Limb (tissue), 2 donors: ENCODE measurements around the gene SLC7A8.
A peak's percentile ranks its signal among the peaks of the same experiment; 100 is the strongest.

Experiments used
- DNase-seq, 2 donors: peaks; one replicate each; pipeline ENCODE4 v3.0.0-alpha.2; 2016; ENCODE audit errors: extremely low spot score in 2 of 2

The SLC7A8 gene

DNA sequence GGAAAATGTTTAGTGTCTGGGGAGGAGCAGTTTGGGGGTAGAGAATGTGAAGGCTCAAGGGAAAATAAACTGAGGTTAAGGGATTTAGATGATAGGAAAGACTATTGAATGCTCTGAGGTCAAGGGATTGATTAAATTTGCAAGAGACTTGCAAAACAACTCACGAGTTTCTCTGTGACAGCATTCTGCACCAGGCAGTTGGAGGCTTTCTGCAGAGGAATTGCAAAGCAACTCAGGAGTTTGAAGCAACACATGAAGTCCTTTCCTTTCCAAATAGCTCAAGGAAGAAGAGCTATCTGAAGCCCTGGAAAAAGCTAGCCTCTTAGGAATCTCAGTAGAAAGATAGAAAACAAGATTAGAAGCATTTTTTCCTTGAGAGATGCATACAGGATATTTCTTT is 23.9 kb downstream of the SLC7A8 start:
- no peak for DNase-seq

GRCh38 chr14:23158779-23159178 is 24.7 kb downstream of the SLC7A8 start:
- DNase-seq, result no peak

GRCh38 chr14:23154964-23155587 is 28.4 kb downstream of the SLC7A8 start:
- DNase-seq, result peak; percentile 60 to 71

- peak; percentile 77 to 81 for DNase-seq
These were observed 29.3 kb downstream of the SLC7A8 start for GRCh38 chr14:23153851-23154796.

GRCh38 chr14:23151342-23151741 is 32.1 kb downstream of the SLC7A8 start:
- DNase-seq, result no peak

DNA sequence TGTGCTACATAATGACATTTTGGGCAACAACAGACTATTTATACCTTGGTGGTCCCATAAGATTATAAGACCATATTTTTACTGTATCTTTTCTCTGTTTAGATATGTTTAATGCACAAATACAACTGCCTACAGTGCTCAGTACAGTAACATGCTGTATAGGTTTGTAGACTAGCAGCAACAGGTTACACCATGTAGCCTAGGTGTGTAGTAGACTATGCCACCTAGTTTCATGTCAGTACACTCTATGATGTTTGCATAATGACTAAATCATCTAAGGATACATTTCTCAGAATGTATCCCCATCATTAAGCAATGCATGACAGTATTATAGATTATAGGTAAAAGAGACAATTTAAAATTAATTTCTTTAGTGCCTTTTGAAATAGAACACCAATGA is 33.7 kb downstream of the SLC7A8 start:
- DNase-seq, result no peak

DNA sequence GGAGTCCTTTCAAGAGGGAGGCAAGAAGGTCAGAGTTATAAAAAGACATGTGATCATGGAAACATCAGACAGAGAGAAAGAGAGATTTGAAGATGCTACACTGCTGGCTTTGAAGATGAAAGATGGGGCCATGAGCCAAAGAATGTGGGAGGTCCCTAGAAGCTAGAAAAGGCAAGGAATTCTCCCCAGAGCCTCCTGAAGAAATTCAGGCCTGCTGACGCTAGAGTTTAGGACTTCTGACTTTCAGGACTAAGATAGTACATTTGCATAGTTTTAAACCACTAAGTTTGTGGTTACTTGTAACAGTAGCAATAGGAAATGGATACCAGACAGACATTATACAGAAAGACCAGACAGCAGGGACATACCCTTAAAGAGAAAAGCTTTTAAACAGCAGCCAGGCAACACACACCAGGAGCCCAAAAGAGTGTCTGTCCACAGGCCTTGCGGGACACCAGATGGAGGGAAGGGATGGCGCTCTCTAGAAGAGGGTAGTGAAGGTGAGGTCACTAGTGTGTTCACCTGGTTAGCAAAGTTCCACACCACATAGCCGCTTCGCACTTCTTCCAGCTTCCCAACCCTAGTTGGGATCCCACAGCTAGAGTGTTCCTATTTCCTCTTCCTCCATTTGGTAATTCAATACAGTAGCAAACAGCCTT is 34.7 kb downstream of the SLC7A8 start:
- no peak for DNase-seq

- DNase-seq, result no peak
These were observed 35.8 kb downstream of the SLC7A8 start for GRCh38 chr14:23147676-23148075.

DNA sequence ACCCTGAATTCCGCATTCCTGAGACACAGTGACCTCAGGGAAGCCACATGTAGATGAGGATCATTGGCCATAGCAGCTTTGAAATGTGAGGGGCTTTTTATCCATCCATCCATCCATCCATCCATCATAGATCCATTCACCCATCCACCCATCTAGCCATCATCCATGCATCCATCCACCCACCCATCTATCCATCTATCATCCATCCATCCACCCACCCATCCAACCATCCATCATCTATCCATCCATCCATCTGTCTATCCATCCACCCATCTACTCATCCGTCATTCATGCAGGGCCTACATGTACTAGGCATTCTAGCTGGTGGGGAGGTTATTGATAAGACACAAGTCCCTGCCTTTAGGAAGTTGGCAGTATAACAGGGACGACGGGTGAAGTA is 36.5 kb downstream of the SLC7A8 start:
- DNase-seq, result no peak

DNA sequence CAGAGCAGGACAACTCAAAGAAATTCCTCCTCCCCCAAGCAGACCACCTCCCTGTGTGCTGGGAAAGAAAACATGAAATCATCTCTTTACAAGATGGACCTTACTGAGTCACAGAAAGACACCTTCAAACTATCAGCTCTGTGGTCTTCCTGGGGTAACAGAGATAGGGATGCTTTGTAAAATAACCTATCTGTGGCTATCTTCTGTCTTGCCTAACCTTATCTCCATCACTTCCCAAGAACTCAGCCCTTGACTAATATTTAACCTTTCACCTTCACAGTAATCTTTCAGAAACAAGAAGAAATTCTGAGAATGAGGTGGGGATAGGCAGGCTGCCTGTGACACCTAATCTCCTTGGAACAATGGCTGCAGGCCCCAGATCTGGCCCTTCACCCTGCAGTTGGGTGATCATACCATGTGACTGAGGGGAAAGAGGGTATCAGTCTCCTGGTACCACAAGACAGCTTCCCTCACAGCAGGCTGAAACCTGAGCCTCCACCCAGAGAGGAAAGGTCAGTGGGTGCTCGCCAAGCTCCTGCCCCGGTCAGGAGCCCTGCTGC is 37.0 kb downstream of the SLC7A8 start:
- DNase-seq, result no peak

- DNase-seq, result no peak
These were observed 37.6 kb downstream of the SLC7A8 start for GRCh38 chr14:23145794-23146350.

GRCh38 chr14:23143911-23144310 is 39.5 kb downstream of the SLC7A8 start:
- no peak for DNase-seq

DNA sequence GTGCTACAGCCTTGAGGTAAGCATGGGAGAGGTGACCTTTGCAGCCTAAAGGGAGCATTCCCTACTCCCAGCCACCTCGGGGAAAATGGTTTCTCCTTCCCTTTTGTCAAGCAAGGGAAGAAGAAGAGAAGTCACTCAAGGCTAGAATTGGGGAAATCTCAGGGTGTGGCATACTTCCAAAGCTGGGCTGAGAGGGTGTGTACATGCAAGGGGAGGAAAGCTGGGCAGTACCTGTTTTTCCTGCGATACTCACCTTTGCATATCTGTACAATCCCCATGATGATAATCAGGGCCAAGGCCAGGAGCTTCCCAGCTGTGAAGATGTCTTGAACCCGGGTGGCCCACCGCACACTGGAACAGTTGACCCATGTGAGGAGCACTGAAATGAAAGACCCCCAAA is 40.6 kb downstream of the SLC7A8 start:
- no peak for DNase-seq

DNA sequence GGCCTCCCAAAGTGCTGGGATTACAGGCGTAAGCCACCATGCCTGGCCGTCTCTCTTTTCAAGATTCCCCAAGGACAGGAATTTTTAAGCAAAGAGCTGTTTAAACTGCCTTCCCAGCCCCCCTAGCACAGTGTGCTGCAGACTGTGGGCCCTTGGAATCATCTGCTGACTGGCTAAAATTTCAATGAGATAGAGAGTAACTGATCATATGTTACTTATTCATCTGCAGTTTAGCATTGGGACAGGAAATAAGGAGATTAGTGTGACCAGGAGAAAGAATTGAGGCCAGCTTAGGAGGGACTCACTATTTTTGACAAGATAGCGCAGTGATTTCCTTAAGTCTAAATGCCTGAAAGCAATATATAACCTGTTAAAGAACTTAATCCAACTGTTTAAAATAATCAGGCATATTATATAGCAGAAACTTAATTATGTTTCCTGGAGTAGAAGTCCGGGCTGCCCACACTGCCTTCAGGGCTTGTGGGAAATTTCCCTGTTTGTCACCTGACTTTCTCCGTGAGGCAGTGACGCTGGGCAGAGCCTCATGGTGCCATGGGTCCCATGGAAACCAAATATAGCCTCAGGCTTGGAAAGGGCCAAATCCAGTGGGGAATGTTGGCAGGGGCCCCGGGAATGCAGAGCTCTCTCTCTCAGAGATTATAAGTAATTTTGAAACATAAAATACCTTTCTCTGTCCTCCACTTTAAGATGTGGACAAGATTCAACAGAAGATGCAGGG is 41.6 kb downstream of the SLC7A8 start:
- no peak for DNase-seq

GRCh38 chr14:23140371-23140770 is 43.1 kb downstream of the SLC7A8 start:
- no peak for DNase-seq

GRCh38 chr14:23139874-23140273 is 43.6 kb downstream of the SLC7A8 start:
- DNase-seq, result no peak

GRCh38 chr14:23137813-23138535 is 45.5 kb downstream of the SLC7A8 start:
- DNase-seq, result no peak

DNA sequence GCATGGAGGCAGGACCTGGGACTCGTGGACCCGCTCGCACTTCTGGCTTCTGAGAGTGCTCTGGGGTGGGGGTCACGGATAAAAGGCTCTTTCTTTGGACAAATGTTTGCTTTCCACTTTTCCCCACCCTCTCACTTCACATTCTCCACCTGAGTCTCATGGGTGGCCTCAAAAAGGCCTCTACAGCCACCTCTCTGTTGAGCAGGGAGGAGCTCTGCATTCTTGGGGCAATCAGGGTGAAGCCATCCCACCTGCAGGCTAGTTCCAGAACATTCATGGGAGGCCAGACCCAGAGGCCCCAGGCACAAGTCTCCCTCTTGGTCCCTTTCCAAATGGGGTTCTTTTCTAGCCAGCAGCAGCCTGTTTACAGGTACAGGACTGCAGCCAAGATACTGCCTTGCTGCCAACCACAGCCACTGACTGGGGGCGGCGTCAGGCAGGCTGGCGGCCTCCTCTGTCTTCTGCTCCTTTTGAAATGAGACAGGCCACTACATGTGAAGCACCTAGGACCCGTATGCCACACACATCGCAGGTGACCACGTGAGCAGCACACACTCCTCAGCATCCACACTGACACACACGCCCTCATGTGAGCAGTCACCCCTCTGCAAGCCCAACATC is 46.2 kb downstream of the SLC7A8 start:
- DNase-seq, result no peak

DNA sequence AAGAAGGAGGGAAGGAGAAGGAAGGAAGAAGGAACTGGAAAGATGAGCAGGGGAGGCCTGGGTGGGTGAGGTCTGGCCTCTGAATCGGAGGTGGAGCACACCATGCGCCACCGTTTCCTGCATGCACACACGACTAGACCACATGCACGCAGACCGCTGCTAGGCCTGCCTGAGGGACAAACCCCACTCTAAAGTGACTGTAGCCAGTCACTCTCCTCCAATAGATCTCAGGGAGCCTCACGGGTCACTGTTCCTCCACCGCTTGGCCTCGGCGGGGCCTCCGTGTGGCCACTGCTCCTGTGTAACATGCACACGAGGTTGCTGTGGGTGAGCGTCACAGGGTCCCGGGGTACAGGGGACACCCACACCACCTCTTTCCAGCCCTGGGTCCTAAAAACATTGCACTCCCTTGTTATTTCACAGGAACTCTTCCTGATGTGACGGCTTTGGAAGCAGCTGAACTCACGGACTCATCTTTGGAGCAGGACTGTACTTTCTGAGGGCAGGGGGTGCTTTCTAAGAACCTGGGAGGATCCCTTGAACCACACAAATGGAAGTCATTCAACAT is 46.8 kb downstream of the SLC7A8 start:
- no peak for DNase-seq

DNA sequence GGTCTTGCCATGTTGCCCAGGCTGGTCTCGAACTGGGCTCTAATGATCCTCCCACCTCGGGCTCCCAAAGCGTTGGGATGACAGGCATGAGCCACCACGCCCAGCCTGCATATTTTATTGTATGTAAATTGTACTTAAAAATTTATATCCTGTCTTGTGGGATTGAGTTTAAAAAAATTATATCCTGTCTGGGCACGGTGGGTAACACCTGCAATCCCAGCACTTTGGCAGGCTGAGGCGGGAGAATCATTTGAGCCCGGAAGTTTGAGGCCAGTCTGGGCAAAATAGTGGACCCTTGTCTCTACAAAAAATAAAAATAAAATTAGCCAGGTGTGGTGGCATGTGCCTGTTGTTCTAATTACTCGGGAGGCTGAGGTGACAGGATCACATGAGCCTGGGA is 50.5 kb downstream of the SLC7A8 start:
- DNase-seq, result no peak
